Thyroid gland (tissue), 4 donors: ENCODE measurements around the gene SUCLA2. TPM values are rescaled to one million over a fixed set of nuclear protein-coding genes. Genes with fewer than 3 reads are reported as not detected.

Experiments
- DNase-seq, 2 donors: peaks; one replicate each; pipeline ENCODE4 v3.0.0-alpha.2; 2019
- H3K27ac ChIP-seq, 3 donors: fragments of 200-600 bp; sonication (generic); 1 replicate in 2 of 3; 2 replicates in 1 of 3; pipeline ENCODE4 v1.5.1; 2016 to 2019; ENCODE audit warnings: mild to moderate bottlenecking in 1 of 3, moderate library complexity in 1 of 3
- H3K27me3 ChIP-seq: fragments of 200-600 bp; sonication (generic); one replicate; pipeline ENCODE4 v1.5.1; 2019
- H3K36me3 ChIP-seq, 2 donors: fragments of 200-600 bp; sonication (generic); one replicate each; pipeline ENCODE4 v1.5.1; 2016 to 2019
- H3K4me1 ChIP-seq, 2 donors: fragments of 200-600 bp; sonication (generic); one replicate each; pipeline ENCODE4 v1.5.1; 2017 to 2019
- H3K4me3 ChIP-seq, 3 donors: fragments of 200-600 bp; sonication (generic); replicated peaks in 1 of 3; 1 replicate in 2 of 3; 2 replicates in 1 of 3; pipeline ENCODE4 v1.5.1; 2016; ENCODE audit warnings: mild to moderate bottlenecking in 1 of 3
- H3K9me3 ChIP-seq: fragments of 200-600 bp; sonication (generic); one replicate; pipeline ENCODE4 v1.5.1; 2017
- CTCF ChIP-seq, 6 experiments: fragments of 200-600 bp in 3 of 6; fragments of 450-650 bp in 3 of 6; sonication (generic) in 3 of 6; IDR thresholded peaks; one replicate each; pipeline ENCODE4 v1.5.1; 2016 to 2019; ENCODE audit warnings: antibody characterized with exemption in 6 of 6, mild to moderate bottlenecking in 2 of 6, inconsistent platforms in 1 of 6, moderate library complexity in 1 of 6
- POLR2A ChIP-seq, 2 donors: fragments of 450-650 bp; IDR thresholded peaks; one replicate each; pipeline ENCODE4 v1.6.1; 2017; ENCODE audit warnings: antibody characterized with exemption in 2 of 2, mild to moderate bottlenecking in 2 of 2, moderate library complexity in 1 of 2
- WGBS, 2 donors: methylation state at CpG; one replicate each; pipeline ENCODE4 v1.1.5; 2017; 5-methylcytosine and 5-hydroxymethylcytosine counted together
- intact Hi-C: fragments of 100-400 bp; cut with DNase I; formaldehyde crosslinking; loops from one replicate; pipeline ENCODE4 v1.15.1; 2023
- total RNA-seq, 4 donors: library from RNA; depleted of rRNA; stranded (reverse); fragments of >200 nt; gene quantifications; one replicate each; pipeline ENCODE4 v1.2.3, GENCODE V29; 2016

SUCLA2 gene
- total RNA-seq, 4 donors from 2014 or later, result 51.7 to 81.6 (median 57.4) TPM

DNA sequence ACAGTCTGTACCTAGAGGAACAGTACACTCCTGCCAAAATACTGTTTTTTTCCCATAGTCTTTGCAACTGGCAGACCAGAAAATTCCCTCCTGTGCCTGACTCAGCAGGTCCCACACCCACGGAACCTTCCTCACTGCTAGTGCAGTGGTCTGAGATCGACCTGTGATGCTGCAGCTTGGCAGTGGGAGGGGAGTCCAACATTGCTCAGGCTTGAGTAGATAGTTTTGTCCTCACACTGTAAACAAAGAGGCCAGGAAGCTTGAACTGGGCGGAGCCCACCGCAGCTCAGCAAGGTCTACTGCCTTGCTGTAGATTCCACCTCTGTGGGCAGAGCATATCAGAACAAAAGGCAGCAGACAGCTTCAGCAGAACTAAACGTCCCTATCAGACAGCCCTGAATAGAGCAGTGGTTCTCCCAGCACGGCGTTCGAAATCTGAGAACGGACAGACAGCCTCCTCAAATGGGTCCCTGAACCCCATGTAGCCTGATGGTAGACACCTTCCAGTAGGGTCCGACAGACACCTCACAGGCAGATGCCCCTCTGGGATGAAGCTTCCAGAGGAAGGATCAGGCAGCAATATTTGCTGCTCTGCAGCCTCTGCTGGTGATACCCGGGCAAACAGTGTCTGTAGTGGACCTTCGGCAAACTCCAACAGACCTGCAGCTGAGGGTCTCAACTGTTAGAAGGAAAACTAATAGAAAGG, 92.7 kb downstream of the SUCLA2 start:
- WGBS, 2 donors, result 77 to 82% methylated on average over 12 of the region's 12 CpGs
- H3K9me3 ChIP-seq, result no peaks in the 10 kb centered on the region
- no peak overlapping the region for H3K4me3 ChIP-seq
- H3K36me3 ChIP-seq, result no peaks in the 10 kb centered on the region
- no peak overlapping the region for H3K27ac ChIP-seq
- DNase-seq, result no peak
- no peaks in the 10 kb centered on the region for H3K4me1 ChIP-seq
- no peaks in the 10 kb centered on the region for H3K27me3 ChIP-seq
- intact Hi-C loops, result no loop called here
- TF ChIP-seq CTCF (IDR thresholded peaks at IDR 0.05), result no peak

- Histone ChIP-seq H3K36me3 (no peaks in the 10 kb centered on the region), H3K4me3 (no peak overlapping the region), H3K9me3 (no peaks in the 10 kb centered on the region), H3K4me1 (no peaks in the 10 kb centered on the region), H3K27me3 (no peaks in the 10 kb centered on the region), H3K27ac (no peak overlapping the region)
- intact Hi-C loops, result no loop called here
- 48 to 60% methylated on average over 1 of the region's 1 CpG for WGBS, 2 donors
- TF ChIP-seq CTCF (IDR thresholded peaks at IDR 0.05) (no peak), POLR2A (IDR thresholded peaks at IDR 0.05) (no peak)
- DNase-seq, result no peak
These were observed 96.2 kb downstream of the SUCLA2 start for GRCh38 chr13:47904891-47905290.

GRCh38 chr13:47904241-47904640, 96.8 kb downstream of the SUCLA2 start:
- TF ChIP-seq CTCF (IDR thresholded peaks at IDR 0.05), result no peak
- no peak for TF ChIP-seq POLR2A (IDR thresholded peaks at IDR 0.05)
- intact Hi-C loops, result no loop called here
- no peaks in the 10 kb centered on the region for H3K27me3 ChIP-seq
- H3K9me3 ChIP-seq, result no peaks in the 10 kb centered on the region
- WGBS, 2 donors, result 91 to 93% methylated on average over 13 of the region's 13 CpGs
- no peaks in the 10 kb centered on the region for H3K36me3 ChIP-seq
- H3K27ac ChIP-seq, result no peak overlapping the region
- H3K4me3 ChIP-seq, result no peak overlapping the region
- DNase-seq, result no peak
- H3K4me1 ChIP-seq, result no peaks in the 10 kb centered on the region

DNA sequence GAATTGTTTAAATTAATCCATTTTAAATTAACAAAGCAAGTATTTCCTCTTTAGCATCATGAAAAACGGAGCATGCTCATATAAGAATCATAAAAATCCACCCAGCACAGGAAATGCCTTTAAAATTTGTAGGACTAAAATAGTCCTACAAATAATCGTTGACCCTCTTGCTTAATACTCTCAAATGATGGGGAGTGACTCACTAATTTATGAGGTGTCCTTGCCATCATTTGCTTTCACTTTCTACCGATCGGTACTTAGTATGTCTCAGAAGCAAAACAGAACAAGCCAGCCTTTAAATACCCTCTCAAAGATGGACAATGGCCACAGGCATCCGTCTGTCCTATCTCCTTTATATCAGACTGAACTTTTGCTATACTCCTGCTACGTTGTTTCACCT, 97.2 kb downstream of the SUCLA2 start:
- no peaks in the 10 kb centered on the region for H3K4me1 ChIP-seq
- no peaks in the 10 kb centered on the region for H3K27me3 ChIP-seq
- no peak for TF ChIP-seq POLR2A (IDR thresholded peaks at IDR 0.05)
- H3K4me3 ChIP-seq, result no peak overlapping the region
- H3K27ac ChIP-seq, result no peak overlapping the region
- intact Hi-C loops, result no loop called here
- H3K9me3 ChIP-seq, result no peaks in the 10 kb centered on the region
- no peak for DNase-seq
- 61 to 75% methylated on average over 6 of the region's 6 CpGs for WGBS, 2 donors
- no peaks in the 10 kb centered on the region for H3K36me3 ChIP-seq

GRCh38 chr13:47901441-47901840, 99.6 kb downstream of the SUCLA2 start:
- intact Hi-C loops, result no loop called here
- no peak for DNase-seq
- Histone ChIP-seq H3K4me1 (no peaks in the 10 kb centered on the region), H3K27ac (no peak overlapping the region), H3K27me3 (no peaks in the 10 kb centered on the region), H3K36me3 (no peaks in the 10 kb centered on the region), H3K9me3 (no peaks in the 10 kb centered on the region), H3K4me3 (no peak overlapping the region)
- TF ChIP-seq POLR2A (IDR thresholded peaks at IDR 0.05), result no peak
- TF ChIP-seq CTCF (IDR thresholded peaks at IDR 0.05), result no peak
- WGBS, 2 donors, result 82 to 94% methylated on average over 3 of the region's 3 CpGs
